OCI-LY1 (cell line): ENCODE measurements around the gene IL1RN.

Experiments used
- CTCF ChIP-seq: fragments of 200-600 bp; sonication (generic), shearing (Covaris generic); IDR thresholded peaks from 2 replicates; pipeline ENCODE4 v1.5.1; 2017; ENCODE audit warnings: mild to moderate bottlenecking, antibody characterized with exemption, low read length, moderate library complexity, mixed read lengths
- EZH2 ChIP-seq: fragments of 200-600 bp; sonication (generic), shearing (Covaris generic); IDR thresholded peaks from 2 replicates; pipeline ENCODE4 v1.8.0; 2017; ENCODE audit warnings: borderline replicate concordance, mixed run types, mild to moderate bottlenecking, antibody characterized with exemption, low read length, moderate library complexity, mixed read lengths

GRCh38 chr2:113175042-113175628 is 47.7 kb downstream of the IL1RN start:
- TF ChIP-seq EZH2 (no peak), CTCF (no peak)
